OCI-LY7 (cell line): ENCODE results near the gene TCF25. TPM values are rescaled to one million over a fixed set of nuclear protein-coding genes. Genes with fewer than 3 reads are reported as not detected.

Experiments used
- BruUV-seq: library from RNA; stranded (reverse); fragments of 400-500 nt; replicated peaks from 2 replicates; lab custom pipeline; 2021; lab: Mats Ljungman, UMichigan
- CTCF ChIA-PET: fragments of 300-600 bp; sonication (Branson Sonifier 250); formaldehyde crosslinking; loops from one replicate; lab custom pipeline; 2022; ENCODE audit warnings: antibody characterized with exemption; ENCODE audit not compliant: unreplicated experiment; lab: Charles Lee
- POLR2A ChIA-PET: fragments of 300-600 bp; sonication (Branson Sonifier 250); formaldehyde crosslinking; loops from one replicate; lab custom pipeline; 2022; ENCODE audit warnings: antibody characterized with exemption; lab: Charles Lee
- DNase-seq: peaks from one replicate; pipeline ENCODE4 v3.0.0-alpha.2; 2015; ENCODE audit warnings: low spot score
- H2AFZ ChIP-seq: fragments of 200-600 bp; sonication (generic), shearing (Covaris generic); 2 replicates; pipeline ENCODE4 v1.6.1; 2014; ENCODE audit warnings: mild to moderate bottlenecking, antibody characterized with exemption, low read length, moderate library complexity
- H3K27ac ChIP-seq: fragments of 200-600 bp; sonication (generic); 2 replicates; pipeline ENCODE4 v1.5.1; 2014; ENCODE audit warnings: mixed run types, low read depth, mild to moderate bottlenecking, moderate library complexity, low read length, inconsistent platforms; ENCODE audit not compliant: poor library complexity, severe bottlenecking
- H3K36me3 ChIP-seq: fragments of 200-600 bp; sonication (generic); 2 replicates; pipeline ENCODE4 v1.6.1; 2014; ENCODE audit warnings: mild to moderate bottlenecking, antibody characterized with exemption, low read length, moderate library complexity, mixed read lengths; ENCODE audit not compliant: insufficient read depth
- H3K4me1 ChIP-seq: fragments of 200-600 bp; sonication (generic); 2 replicates; pipeline ENCODE4 v1.5.1; 2014; ENCODE audit warnings: mild to moderate bottlenecking, low read length; ENCODE audit not compliant: insufficient read depth, poor library complexity, severe bottlenecking
- H3K4me2 ChIP-seq: fragments of 200-600 bp; sonication (generic); 2 replicates; pipeline ENCODE4 v1.6.1; 2014; ENCODE audit warnings: mild to moderate bottlenecking, low read length
- H3K4me3 ChIP-seq: fragments of 200-600 bp; sonication (generic); 2 replicates; pipeline ENCODE4 v1.5.1; 2014; ENCODE audit warnings: mild to moderate bottlenecking, low read depth, low read length; ENCODE audit not compliant: poor library complexity, severe bottlenecking
- H3K79me2 ChIP-seq: fragments of 200-600 bp; sonication (generic); 2 replicates; pipeline ENCODE4 v1.6.1; 2016; ENCODE audit warnings: low read depth, mild to moderate bottlenecking, low read length, moderate library complexity, mixed read lengths; ENCODE audit not compliant: insufficient read depth
- H3K9me2 ChIP-seq: fragments of 200-600 bp; sonication (generic); 2 replicates; pipeline ENCODE4 v1.6.1; 2016; ENCODE audit warnings: mild to moderate bottlenecking, low read length, mixed read lengths; ENCODE audit not compliant: insufficient read depth
- H3K9me3 ChIP-seq: fragments of 200-600 bp; sonication (generic); 2 replicates; pipeline ENCODE4 v1.6.1; 2014; ENCODE audit warnings: mild to moderate bottlenecking, mixed run types, low read length, mixed read lengths
- H4K20me1 ChIP-seq: fragments of 200-600 bp; sonication (generic); 2 replicates; pipeline ENCODE4 v1.6.1; 2014; ENCODE audit warnings: mild to moderate bottlenecking, antibody characterized with exemption, low read length, moderate library complexity, mixed read lengths; ENCODE audit not compliant: insufficient read depth
- EZH2phosphoT487 ChIP-seq: fragments of 200-600 bp; sonication (generic); IDR thresholded peaks from 2 replicates; pipeline ENCODE4 v1.6.1; 2018; ENCODE audit warnings: low read depth, borderline replicate concordance, mild to moderate bottlenecking, mixed run types, antibody characterized with exemption, low read length, moderate library complexity, mixed read lengths
- intact Hi-C: fragments of 100-400 bp; cut with micrococcal nuclease; formaldehyde crosslinking; loops from one replicate; pipeline ENCODE4 v1.10.0; 2022; ENCODE audit not compliant: unreplicated experiment
- total RNA-seq, 2 experiments: library from RNA; depleted of rRNA in 1 of 2; stranded (reverse); fragments of >200 nt in 1 of 2; shearing (Covaris generic) in 1 of 2; gene quantifications; 2 replicates each; pipeline ENCODE4 v1.2.3, GENCODE V29; 2014 to 2022
- TF ChIP-seq, protein P1 (sequence below): fragments of 200-600 bp; sonication (generic); conservative IDR thresholded peaks from 2 replicates; pipeline ENCODE4 v1.5.1; 2014; ENCODE audit warnings: mild to moderate bottlenecking, antibody characterized with exemption, low read length, moderate library complexity, mixed read lengths

The TCF25 gene
- total RNA-seq, 2 experiments from 2014 or later = 141 to 255 TPM

DNA sequence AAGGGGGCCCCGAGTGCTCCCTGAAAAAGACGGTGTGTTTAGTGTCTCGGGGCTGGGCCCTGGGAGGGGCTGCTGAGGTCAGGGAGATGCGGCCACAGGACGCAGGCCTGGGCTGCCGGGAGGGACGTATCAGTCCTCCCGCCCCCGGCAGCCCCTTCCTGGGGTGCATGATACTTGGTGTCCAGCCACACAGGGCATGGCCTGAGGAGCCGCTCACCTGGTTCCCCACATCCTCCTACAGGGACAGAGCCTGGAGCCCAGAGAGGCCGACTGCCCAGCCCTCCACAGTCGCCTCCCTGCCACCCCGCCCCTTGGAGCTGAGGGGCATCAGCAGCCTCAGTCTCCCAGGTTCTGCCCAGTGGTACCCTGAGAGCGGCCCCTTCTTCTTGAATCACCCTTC lies 63.1 kb downstream of the TCF25 start:
- POLR2A ChIA-PET = no interaction called here
- BruUV-seq = no TSS peak

DNA sequence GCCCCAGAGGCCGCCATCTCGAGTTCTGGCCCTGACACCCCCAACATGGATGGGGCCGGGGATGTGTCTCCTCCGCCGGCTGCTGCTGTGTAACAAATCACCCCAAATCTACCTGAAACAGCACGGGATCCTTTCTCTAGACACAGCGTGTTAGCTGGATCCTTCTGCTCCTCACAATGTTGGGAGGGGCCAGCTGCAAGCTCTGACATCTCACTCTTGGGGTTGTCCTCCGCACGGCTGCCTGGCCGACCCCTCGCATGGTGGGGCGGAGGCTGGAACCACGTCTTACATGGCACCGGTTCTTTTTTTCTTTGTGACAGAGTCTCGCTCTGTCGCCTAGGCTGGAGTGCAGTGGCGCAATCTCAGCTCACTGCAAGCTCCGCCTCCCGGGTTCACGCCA lies 63.6 kb downstream of the TCF25 start:
- BruUV-seq = no TSS peak
- intact Hi-C loops = no loop called here
- TF ChIP-seq, protein P1, sequence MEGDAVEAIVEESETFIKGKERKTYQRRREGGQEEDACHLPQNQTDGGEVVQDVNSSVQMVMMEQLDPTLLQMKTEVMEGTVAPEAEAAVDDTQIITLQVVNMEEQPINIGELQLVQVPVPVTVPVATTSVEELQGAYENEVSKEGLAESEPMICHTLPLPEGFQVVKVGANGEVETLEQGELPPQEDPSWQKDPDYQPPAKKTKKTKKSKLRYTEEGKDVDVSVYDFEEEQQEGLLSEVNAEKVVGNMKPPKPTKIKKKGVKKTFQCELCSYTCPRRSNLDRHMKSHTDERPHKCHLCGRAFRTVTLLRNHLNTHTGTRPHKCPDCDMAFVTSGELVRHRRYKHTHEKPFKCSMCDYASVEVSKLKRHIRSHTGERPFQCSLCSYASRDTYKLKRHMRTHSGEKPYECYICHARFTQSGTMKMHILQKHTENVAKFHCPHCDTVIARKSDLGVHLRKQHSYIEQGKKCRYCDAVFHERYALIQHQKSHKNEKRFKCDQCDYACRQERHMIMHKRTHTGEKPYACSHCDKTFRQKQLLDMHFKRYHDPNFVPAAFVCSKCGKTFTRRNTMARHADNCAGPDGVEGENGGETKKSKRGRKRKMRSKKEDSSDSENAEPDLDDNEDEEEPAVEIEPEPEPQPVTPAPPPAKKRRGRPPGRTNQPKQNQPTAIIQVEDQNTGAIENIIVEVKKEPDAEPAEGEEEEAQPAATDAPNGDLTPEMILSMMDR = no peak
- no peak for TF ChIP-seq EZH2phosphoT487
- H3K4me2 ChIP-seq = no peak overlapping the region
- peaks cover 50% of the 10 kb centered on the region for H3K36me3 ChIP-seq
- ChIA-PET CTCF (no interaction called here), POLR2A (no interaction called here)
- no peak overlapping the region for H3K27ac ChIP-seq
- H3K79me2 ChIP-seq = no peaks in the 10 kb centered on the region
- peaks cover 14% of the 10 kb centered on the region for H3K4me1 ChIP-seq
- no peak overlapping the region for H3K4me3 ChIP-seq
- H2AFZ ChIP-seq = no peak overlapping the region
- H3K9me2 ChIP-seq = no peaks in the 10 kb centered on the region
- DNase-seq = no peak
- H4K20me1 ChIP-seq = no peaks in the 10 kb centered on the region
- H3K9me3 ChIP-seq = no peaks in the 10 kb centered on the region

More for the DNA sequence above, 63.1 kb downstream of the TCF25 start:
- no peak for DNase-seq
- H3K79me2 ChIP-seq = no peaks in the 10 kb centered on the region
- H3K27ac ChIP-seq = no peak overlapping the region
- H3K4me1 ChIP-seq = peaks cover 9% of the 10 kb centered on the region
- H3K4me3 ChIP-seq = no peak overlapping the region
- H2AFZ ChIP-seq = no peak overlapping the region
- peaks cover 55% of the 10 kb centered on the region for H3K36me3 ChIP-seq
- H3K9me2 ChIP-seq = no peaks in the 10 kb centered on the region
- CTCF ChIA-PET = no interaction called here
- no peaks in the 10 kb centered on the region for H3K9me3 ChIP-seq
- H3K4me2 ChIP-seq = no peak overlapping the region
- intact Hi-C loops = no loop called here
- TF ChIP-seq, protein P1 = no peak
- TF ChIP-seq EZH2phosphoT487 = no peak
- H4K20me1 ChIP-seq = no peaks in the 10 kb centered on the region

DNA sequence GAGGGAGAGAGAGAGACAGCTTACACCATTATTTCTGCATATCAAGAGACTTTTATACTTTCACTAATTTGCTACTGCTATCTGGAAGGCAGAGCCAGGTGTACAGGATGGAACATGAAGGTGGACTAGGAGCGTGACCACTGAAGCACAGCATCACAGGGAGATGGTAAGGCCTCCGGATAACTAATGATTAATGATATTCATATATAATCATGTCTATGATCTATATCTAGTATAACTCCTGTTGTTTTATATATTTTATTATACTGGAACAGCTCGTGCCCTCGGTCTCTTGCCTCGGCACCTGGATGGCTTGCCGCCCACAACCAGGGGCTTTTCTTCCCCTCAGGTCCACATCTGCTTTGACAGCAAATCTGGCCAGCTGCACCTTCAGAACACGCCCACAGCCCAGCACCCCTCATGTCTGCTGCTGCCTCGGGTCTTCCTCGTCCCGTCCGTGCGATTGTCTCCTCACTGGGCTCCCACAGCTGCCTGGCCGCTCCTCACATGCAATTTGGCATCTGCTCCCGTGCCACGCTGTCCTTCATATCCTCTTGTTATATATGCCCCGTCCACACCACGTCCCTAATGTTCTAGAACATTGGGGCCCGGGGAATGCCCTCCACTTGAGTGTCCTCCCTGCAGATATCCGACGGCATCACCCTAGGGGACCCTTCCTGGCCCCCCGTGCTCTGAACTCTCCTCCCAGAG lies 64.9 kb downstream of the TCF25 start:
- Histone ChIP-seq H3K9me3 (no peaks in the 10 kb centered on the region), H3K4me3 (no peak overlapping the region), H3K9me2 (no peaks in the 10 kb centered on the region), H3K4me1 (peaks cover 27% of the 10 kb centered on the region), H3K36me3 (peaks cover 37% of the 10 kb centered on the region), H3K79me2 (no peaks in the 10 kb centered on the region), H3K4me2 (no peak overlapping the region), H3K27ac (no peak overlapping the region), H4K20me1 (no peaks in the 10 kb centered on the region), H2AFZ (no peak overlapping the region)
- ChIA-PET POLR2A (interaction anchor here (0.6 kb wide), 1 partner anchor 450 kb away, joined by 3 read pairs; no protein-coding TSS in a partner anchor), CTCF (no interaction called here)
- no peak for DNase-seq
- no TSS peak for BruUV-seq
- intact Hi-C loops = no loop called here
- no peak for TF ChIP-seq EZH2phosphoT487
- TF ChIP-seq, protein P1 = no peak
